ENCODE measurements around the gene COX20. TPM values are rescaled to one million over a fixed set of nuclear protein-coding genes. Genes with fewer than 3 reads are reported as not detected.

The COX20 gene
- total and polyA plus RNA-seq, 3 donors from 2014 or later = 41.6 to 60.6 (median 52.3) TPM

DNA sequence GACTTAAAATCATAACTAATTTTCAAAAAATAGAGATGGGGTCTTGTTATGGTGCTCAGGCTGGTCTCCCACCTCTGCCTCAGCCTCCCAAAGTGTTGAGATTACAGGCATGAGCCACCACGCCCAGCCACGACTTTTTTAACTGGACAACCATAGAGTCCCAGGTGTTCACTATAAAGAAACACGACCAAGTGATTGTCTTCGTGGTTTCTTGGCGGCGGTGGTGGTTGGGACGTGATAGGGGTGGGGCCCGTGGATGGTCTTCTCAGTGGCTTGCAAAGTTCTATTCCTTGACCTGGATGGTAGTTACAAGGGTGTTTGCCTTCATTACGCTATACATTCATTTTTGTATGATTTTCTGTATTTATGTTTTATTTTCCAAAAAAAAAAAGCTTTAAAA, 34.6 kb upstream of the COX20 start:
- DNase-seq = no peak
- Histone ChIP-seq H3K4me3 (no peak overlapping the region), H3K27me3 (no peaks in the 10 kb centered on the region), H3K27ac (no peak overlapping the region), H3K4me1 (no peaks in the 10 kb centered on the region), H3K36me3 (ENCODE audit: low read depth, missing control alignments) (no peaks in the 10 kb centered on the region), H3K9me3 (no peaks in the 10 kb centered on the region)
- WGBS, 2 donors = 92 to 94% methylated on average over 8 to 9 of the region's 9 CpGs
- intact Hi-C loops (cut with DNase I; ENCODE audit: low total_unique reads) = no loop called here
- TF ChIP-seq POLR2A (IDR thresholded peaks at IDR 0.05) = no peak
- no peak for TF ChIP-seq CTCF (IDR thresholded peaks at IDR 0.05)

GRCh38 chr1:244801246-244801645, 34.2 kb upstream of the COX20 start:
- Histone ChIP-seq H3K9me3 (no peaks in the 10 kb centered on the region), H3K4me3 (no peak overlapping the region), H3K27ac (no peak overlapping the region), H3K27me3 (no peaks in the 10 kb centered on the region), H3K36me3 (ENCODE audit: low read depth, missing control alignments) (no peaks in the 10 kb centered on the region), H3K4me1 (no peaks in the 10 kb centered on the region)
- TF ChIP-seq POLR2A (IDR thresholded peaks at IDR 0.05) (no peak), CTCF (IDR thresholded peaks at IDR 0.05) (peak; percentile 20 to 71 (median 46))
- 61 to 73% methylated on average over 14 of the region's 14 CpGs for WGBS, 2 donors
- intact Hi-C loops (cut with DNase I; ENCODE audit: low total_unique reads) = no loop called here
- peak; percentile 27 for DNase-seq

DNA sequence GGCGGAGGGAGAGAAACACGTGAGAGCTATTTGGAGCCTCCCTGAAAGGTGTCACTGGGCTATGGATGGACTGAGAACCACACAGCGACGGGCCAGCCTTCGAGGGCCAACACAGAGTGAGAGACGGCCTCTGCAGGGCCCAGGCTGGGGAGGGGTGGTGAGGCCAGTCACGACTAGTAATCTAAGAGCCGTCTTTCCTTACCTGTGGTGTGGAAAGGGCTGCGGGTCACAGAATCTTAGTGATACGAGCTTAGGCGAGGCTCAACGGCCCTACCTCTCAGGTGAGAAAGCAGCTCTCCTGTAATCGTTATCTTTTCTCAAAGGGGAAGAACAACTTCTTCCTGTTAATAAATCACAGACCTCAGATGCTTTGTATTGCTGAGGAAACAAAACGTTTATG, 33.4 kb upstream of the COX20 start:
- Histone ChIP-seq H3K27ac (no peak overlapping the region), H3K4me3 (no peak overlapping the region), H3K27me3 (no peaks in the 10 kb centered on the region), H3K9me3 (no peaks in the 10 kb centered on the region), H3K36me3 (ENCODE audit: low read depth, missing control alignments) (no peaks in the 10 kb centered on the region), H3K4me1 (no peaks in the 10 kb centered on the region)
- intact Hi-C loops (cut with DNase I; ENCODE audit: low total_unique reads) = no loop called here
- WGBS, 2 donors = 58 to 64% methylated on average over 14 of the region's 14 CpGs
- no peak for DNase-seq
- no peak for TF ChIP-seq POLR2A (IDR thresholded peaks at IDR 0.05)
- no peak for TF ChIP-seq CTCF (IDR thresholded peaks at IDR 0.05)

DNA sequence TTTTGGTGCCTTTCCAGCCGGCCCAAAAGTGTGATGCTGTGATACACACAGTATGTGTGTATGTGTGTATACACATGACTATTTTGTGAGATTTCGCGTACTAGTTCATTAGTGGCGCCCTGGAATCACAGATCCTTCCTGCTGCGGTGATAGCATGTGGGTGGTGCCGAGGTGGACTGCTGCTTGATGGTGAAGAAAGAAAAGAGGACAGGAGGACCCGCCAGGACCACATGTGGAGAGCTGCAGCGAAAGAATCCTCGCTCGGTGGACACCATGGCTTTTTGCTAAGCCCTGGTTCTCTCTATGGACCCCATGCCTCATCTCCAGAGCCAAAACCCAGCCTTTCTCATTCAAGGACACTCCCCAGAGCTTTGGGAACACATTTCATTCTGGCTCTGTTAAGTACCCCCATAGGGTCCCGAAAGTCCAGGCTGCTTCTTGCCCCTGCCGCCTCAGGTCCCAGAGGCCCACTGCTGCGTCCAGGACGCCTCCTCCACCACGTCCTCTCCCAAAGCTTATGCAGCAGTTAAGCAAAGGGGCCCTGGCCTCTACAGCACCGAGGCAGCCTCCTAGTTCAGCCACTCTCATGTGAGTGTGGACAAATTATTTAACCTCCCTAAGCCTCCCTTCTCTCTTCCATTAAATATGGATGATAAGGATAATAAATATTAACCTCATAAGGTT, 32.8 kb upstream of the COX20 start:
- H3K36me3 ChIP-seq (ENCODE audit: low read depth, missing control alignments) = no peaks in the 10 kb centered on the region
- H3K4me1 ChIP-seq = no peaks in the 10 kb centered on the region
- TF ChIP-seq POLR2A (IDR thresholded peaks at IDR 0.05) = no peak
- no peak for TF ChIP-seq CTCF (IDR thresholded peaks at IDR 0.05)
- no peak overlapping the region for H3K4me3 ChIP-seq
- H3K27me3 ChIP-seq = no peaks in the 10 kb centered on the region
- WGBS, 2 donors = 81 to 83% methylated on average over 16 of the region's 16 CpGs
- H3K9me3 ChIP-seq = no peaks in the 10 kb centered on the region
- DNase-seq = no peak
- intact Hi-C loops (cut with DNase I; ENCODE audit: low total_unique reads) = no loop called here
- H3K27ac ChIP-seq = no peak overlapping the region

- Histone ChIP-seq H3K27me3 (no peaks in the 10 kb centered on the region), H3K4me3 (no peak overlapping the region), H3K27ac (no peak overlapping the region), H3K9me3 (no peaks in the 10 kb centered on the region), H3K36me3 (ENCODE audit: low read depth, missing control alignments) (no peaks in the 10 kb centered on the region), H3K4me1 (no peaks in the 10 kb centered on the region)
- WGBS, 2 donors = 89 to 95% methylated on average over 8 of the region's 8 CpGs
- no peak for TF ChIP-seq CTCF (IDR thresholded peaks at IDR 0.05)
- TF ChIP-seq POLR2A (IDR thresholded peaks at IDR 0.05) = no peak
- intact Hi-C loops (cut with DNase I; ENCODE audit: low total_unique reads) = no loop called here
- DNase-seq = no peak
Observed at GRCh38 chr1:244804841-244805240, 30.6 kb upstream of the COX20 start.
